Heart left ventricle (tissue), 16 donors: ENCODE data around the gene CDH23. TPM values are rescaled to one million over a fixed set of nuclear protein-coding genes. Genes with fewer than 3 reads are reported as not detected.
A peak's percentile ranks its signal among the peaks of the same experiment; 100 is the strongest.

Experiments used
- ATAC-seq, 4 donors: fragments of 200-7000 bp; cut with Tn5 transposase; one replicate each; pipeline ENCODE4 v1.9.1; 2020 to 2022; ENCODE audit warnings: moderate library complexity in 4 of 4, mild to moderate bottlenecking in 3 of 4, moderate number of reproducible peaks in 1 of 4
- DNase-seq, 5 donors: peaks; one replicate each; pipeline ENCODE4 v3.0.0-alpha.2; 2020
- H3K27ac ChIP-seq, 12 donors: fragments of 200-600 bp; sonication (generic) in 4 of 12; one replicate each; pipeline versions ENCODE4 v1.5.0 to v1.8.0; 2016 to 2022; ENCODE audit warnings: mild to moderate bottlenecking in 2 of 12
- H3K27me3 ChIP-seq, 9 donors: fragments of 200-600 bp; sonication (generic) in 2 of 9; one replicate each; pipeline versions ENCODE4 v1.5.1 to v1.8.0; 2016 to 2022; ENCODE audit warnings: mild to moderate bottlenecking in 3 of 9
- H3K36me3 ChIP-seq, 9 donors: fragments of 200-600 bp; sonication (generic) in 2 of 9; one replicate each; pipeline versions ENCODE4 v1.5.0 to v1.8.0; 2018 to 2022; ENCODE audit warnings: mild to moderate bottlenecking in 2 of 9
- H3K4me1 ChIP-seq, 12 donors: fragments of 200-600 bp; sonication (generic) in 4 of 12; one replicate each; pipeline versions ENCODE4 v1.5.0 to v1.8.0; 2016 to 2022; ENCODE audit warnings: mild to moderate bottlenecking in 3 of 12
- H3K4me3 ChIP-seq, 12 donors: fragments of 200-600 bp; sonication (generic) in 4 of 12; one replicate each; pipeline versions ENCODE4 v1.5.0 to v1.8.0; 2017 to 2022; ENCODE audit warnings: mild to moderate bottlenecking in 9 of 12, moderate library complexity in 4 of 12
- H3K9me3 ChIP-seq, 12 donors: fragments of 200-600 bp; sonication (generic) in 4 of 12; one replicate each; pipeline versions ENCODE4 v1.5.0 to v1.8.0; 2016 to 2022; ENCODE audit warnings: mild to moderate bottlenecking in 1 of 12
- CTCF ChIP-seq, 12 donors: fragments of 200-600 bp; sonication (generic) in 4 of 12; IDR thresholded peaks; one replicate each; pipeline versions ENCODE4 v1.5.0 to v1.8.0; 2018 to 2022; ENCODE audit warnings: antibody characterized with exemption in 12 of 12, mild to moderate bottlenecking in 5 of 12
- POLR2A ChIP-seq, 2 donors: fragments of 450-650 bp; IDR thresholded peaks; one replicate each; pipeline ENCODE4 v1.6.1; 2017; ENCODE audit warnings: antibody characterized with exemption in 2 of 2, mild to moderate bottlenecking in 2 of 2, moderate library complexity in 2 of 2
- WGBS, 4 donors: extraction: QIAGEN DNeasy Blood & Tissue Kit in 2 of 4; methylation state at CpG; one replicate each; pipeline versions ENCODE4 v1.1.5 to v1.1.7; 2013 to 2018; 5-methylcytosine and 5-hydroxymethylcytosine counted together
- intact Hi-C, 10 donors: fragments of 100-400 bp; cut with DNase I; formaldehyde crosslinking; loops; one replicate each; pipeline versions ENCODE4 v1.11.1 to v1.14.2; 2022
- polyA plus RNA-seq, 2 donors: library from polyadenylated mRNA; stranded (reverse); fragments of 200-250 nt; gene quantifications; one replicate each; pipeline ENCODE4 v1.2.3, GENCODE V29; 2013
- total RNA-seq, 9 donors: library from RNA; depleted of rRNA in 2 of 9; stranded (reverse); fragments of >200 nt in 2 of 9; fragmentation: NEBNext Ultra II Directional in 3 of 9; extraction: Animal tissue kit (Norgen Biotek cat#: 25700) in 3 of 9; gene quantifications; one replicate each; pipeline versions ENCODE4 v1.1.0 to v1.2.4, GENCODE V29; 2016 to 2023
- donor health status: ischemic (EF 13 %, LVEDD 7.1; RV severe dilation, severe dysfunction).
- donor health status: healthy with polysubstance abuse.
- donor health status: DM: no; HTN: yes; CAD: no.
- donor health status: DM: no; HTN: no; CAD: no.
- donor health status: ischemic (EF 25% LVEDD 6.9; RV normal size, moderate dysfunction).
- donor health status: ischemic (EF 25% LVEDD 5.7; RV mildly dilated, moderate dysfunction).
- donor health status: healthy.
- donor health status: DM: yes; HTN: yes; CAD: no.
- donor health status: ischemic (EF 35%, LVEDD 5.7; RV mildly dilated, moderate dysfunction).
- donor health status: nonischemic (EF 11% LVEDD 7.7; RV severe dilation, severe dysfunction).
- donor health status: DM: yes; HTN: yes; CAD: no.
- donor health status: PGD.
- donor health status: ischemic (EF 29% LVEDD 5.4; RV normal size, mild dysfunction).
- donor health status: nonischemic (EF 23%, LVEDD 6.1; RV moderate dilation, normal function).

CDH23 gene
- total and polyA plus RNA-seq, 11 donors, result 1.2 to 8.6 (median 3.9) TPM

DNA sequence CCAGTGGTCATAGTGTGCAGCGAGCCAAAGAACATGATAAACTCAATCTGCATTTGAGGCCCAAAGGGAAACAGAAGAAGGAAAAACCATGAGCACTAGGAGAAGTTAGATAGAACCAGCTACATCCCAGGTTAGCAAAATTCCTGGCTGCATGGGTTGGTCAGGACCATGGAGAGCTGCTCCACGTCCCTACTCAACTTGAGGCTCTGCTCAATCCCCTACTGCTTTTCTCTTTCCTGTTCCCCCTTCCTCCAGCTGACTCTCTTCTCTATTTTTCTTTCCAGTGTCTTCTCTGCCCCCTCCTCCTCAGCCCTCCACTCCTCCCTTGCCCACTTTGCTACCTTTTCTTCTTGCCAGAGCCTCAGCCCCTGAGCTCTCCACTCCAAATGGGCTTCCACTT lies 398.5 kb downstream of the CDH23 start:
- Histone ChIP-seq H3K27me3 (no peaks in the 10 kb centered on the region), H3K4me1 (peaks cover 0 to 10% (median 0%) of the 10 kb centered on the region in 12 donors), H3K36me3 (no peaks in the 10 kb centered on the region), H3K9me3 (no peaks in the 10 kb centered on the region), H3K27ac (no peak overlapping the region), H3K4me3 (no peak overlapping the region)
- peak in 2 of 4 donors; percentile 43 to 52 for ATAC-seq
- TF ChIP-seq POLR2A (IDR thresholded peaks at IDR 0.05) (no peak), CTCF (IDR thresholded peaks at IDR 0.05) (no peak)
- intact Hi-C loops, result no loop called here
- peak in 1 of 5 donors; percentile 37 for DNase-seq
- 26 to 41% (median 36%) methylated on average over 2 of the region's 2 CpGs for WGBS, 4 donors

DNA sequence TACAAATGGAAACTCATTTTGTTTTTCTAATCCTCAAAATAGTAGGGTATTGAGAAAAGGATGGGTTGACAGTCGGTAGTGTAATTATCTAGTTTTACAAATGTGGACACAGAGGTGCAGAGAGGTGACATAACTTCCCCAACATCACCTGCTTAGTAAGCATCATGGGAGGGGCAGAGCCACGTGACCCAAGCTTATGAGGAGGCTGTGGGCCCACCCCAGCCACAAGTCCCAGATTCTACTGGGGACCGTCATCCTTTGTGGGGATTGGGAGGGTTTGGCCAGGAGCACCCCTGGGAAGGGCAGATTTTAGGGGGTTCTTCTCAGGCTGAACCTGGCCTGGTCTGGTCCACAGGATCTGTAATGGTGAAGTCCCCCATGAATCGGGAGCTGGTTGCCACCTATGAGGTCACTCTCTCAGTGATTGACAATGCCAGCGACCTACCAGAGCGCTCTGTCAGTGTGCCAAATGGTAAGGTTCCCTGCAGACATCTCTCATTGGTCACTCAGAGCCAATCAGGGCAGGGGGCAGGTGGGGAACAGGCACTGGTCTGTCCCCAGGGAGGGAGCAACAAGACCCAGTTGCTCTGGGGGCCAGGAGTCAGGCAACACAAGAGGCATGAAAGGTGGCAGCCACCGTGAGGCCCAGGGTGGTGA lies 400.2 kb downstream of the CDH23 start:
- no peak overlapping the region for H3K27ac ChIP-seq
- no peak overlapping the region for H3K4me3 ChIP-seq
- peaks cover 0 to 18% (median 0%) of the 10 kb centered on the region in 12 donors for H3K4me1 ChIP-seq
- H3K27me3 ChIP-seq, result no peaks in the 10 kb centered on the region
- intact Hi-C loops, result no loop called here
- H3K36me3 ChIP-seq, result no peaks in the 10 kb centered on the region
- TF ChIP-seq CTCF (IDR thresholded peaks at IDR 0.05), result no peak
- no peak for TF ChIP-seq POLR2A (IDR thresholded peaks at IDR 0.05)
- ATAC-seq, result no peak
- 84 to 93% (median 88%) methylated on average over 7 of the region's 7 CpGs for WGBS, 4 donors
- peak in 2 of 5 donors; percentile 9 to 13 for DNase-seq
- H3K9me3 ChIP-seq, result no peaks in the 10 kb centered on the region

DNA sequence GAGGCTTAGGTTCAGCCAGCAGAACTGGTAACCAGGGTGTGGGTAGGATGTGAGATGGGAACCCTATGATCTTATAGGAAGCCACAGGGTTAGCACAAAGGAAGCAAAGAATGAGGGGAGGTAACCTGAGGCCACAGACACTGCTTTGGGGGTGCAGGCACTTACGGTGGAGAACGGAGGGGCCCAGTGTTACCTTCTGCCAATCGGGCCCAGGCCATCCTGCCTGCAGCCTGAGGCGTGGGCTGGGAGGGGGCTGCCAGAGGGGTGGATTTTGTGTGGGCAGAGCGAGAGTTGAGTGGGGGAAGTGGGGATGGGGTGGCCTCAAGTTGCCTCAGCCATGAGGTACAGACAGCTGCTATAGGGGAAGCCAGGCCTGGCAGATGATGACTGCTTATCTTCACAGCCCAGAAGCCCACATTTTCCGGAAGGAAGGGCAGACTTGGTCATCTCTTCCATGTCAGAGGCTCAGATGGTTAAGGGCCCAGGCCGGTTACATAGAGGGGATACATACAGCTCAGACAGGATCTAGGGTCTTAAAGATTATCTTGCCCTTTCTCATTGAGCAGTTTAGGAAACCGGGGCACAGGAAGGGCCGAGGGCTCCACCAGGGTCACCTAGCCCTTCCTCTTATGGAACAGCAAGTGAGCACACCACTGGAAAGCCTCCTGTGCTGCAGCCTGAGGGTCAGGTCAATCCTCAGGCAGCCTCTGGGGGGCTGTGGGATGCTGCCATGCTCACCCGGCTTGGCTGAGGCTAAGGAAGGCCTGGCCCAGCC lies 401.0 kb downstream of the CDH23 start:
- intact Hi-C loops, result no loop called here
- H3K36me3 ChIP-seq, result no peaks in the 10 kb centered on the region
- no peaks in the 10 kb centered on the region for H3K27me3 ChIP-seq
- DNase-seq (peak in 2 of 5 donors; percentile 24 to 49), ATAC-seq (peak in 2 of 4 donors; percentile 14 to 26)
- no peak overlapping the region for H3K27ac ChIP-seq
- H3K9me3 ChIP-seq, result no peaks in the 10 kb centered on the region
- WGBS, 4 donors, result 75 to 82% (median 78%) methylated on average over 9 to 10 of the region's 10 CpGs
- peaks cover 0 to 18% (median 0%) of the 10 kb centered on the region in 12 donors for H3K4me1 ChIP-seq
- TF ChIP-seq CTCF (IDR thresholded peaks at IDR 0.05), result no peak
- no peak for TF ChIP-seq POLR2A (IDR thresholded peaks at IDR 0.05)
- no peak overlapping the region for H3K4me3 ChIP-seq

GRCh38 chr10:71798308-71798624 lies 401.5 kb downstream of the CDH23 start:
- Histone ChIP-seq H3K27me3 (no peaks in the 10 kb centered on the region), H3K27ac (no peak overlapping the region), H3K4me1 (peaks cover 0 to 18% (median 0%) of the 10 kb centered on the region in 12 donors), H3K36me3 (no peaks in the 10 kb centered on the region), H3K4me3 (no peak overlapping the region), H3K9me3 (no peaks in the 10 kb centered on the region)
- WGBS, 4 donors, result 87 to 95% (median 88%) methylated on average over 4 to 6 of the region's 6 CpGs; no CpG with 5 or more reads in 1 of the 4 donors
- DNase-seq (peak in 2 of 5 donors; percentile 16 to 27), ATAC-seq (no peak)
- TF ChIP-seq POLR2A (IDR thresholded peaks at IDR 0.05) (no peak), CTCF (IDR thresholded peaks at IDR 0.05) (no peak)
- intact Hi-C loops, result no loop called here
